A549 treated with AZD2906 at 1 μM for 4 hours (cell line): Measurements from ENCODE around the gene LYZL2. TPM values are rescaled to one million over a fixed set of nuclear protein-coding genes. Genes with fewer than 3 reads are reported as not detected.

Experiments
- total RNA-seq: library from RNA; stranded (reverse); fragments of 200-300 nt; extraction: Qiagen RNA extraction; gene quantifications from 5 replicates; pipeline ENCODE4 v1.2.3, GENCODE V29; 2022

Gene LYZL2
- total RNA-seq = not detected in 5 replicates

GRCh38 chr10:30629653-30630052 is at the start of gene LYZL2:
Gene LYZL2, minus strand, starts transcription at chr10:30629753. Its CDS starts 2,838 bp downstream, at chr10:30626915.

Other genes starting within 250 kb of the LYZL2 start
- gene MAP3K8, start 195.6 kb downstream of the LYZL2 start, total RNA-seq = 8.7 to 12.3 TPM (median 11.5 TPM) in 5 replicates